Measurements from ENCODE around the gene NAPSA.

DNA sequence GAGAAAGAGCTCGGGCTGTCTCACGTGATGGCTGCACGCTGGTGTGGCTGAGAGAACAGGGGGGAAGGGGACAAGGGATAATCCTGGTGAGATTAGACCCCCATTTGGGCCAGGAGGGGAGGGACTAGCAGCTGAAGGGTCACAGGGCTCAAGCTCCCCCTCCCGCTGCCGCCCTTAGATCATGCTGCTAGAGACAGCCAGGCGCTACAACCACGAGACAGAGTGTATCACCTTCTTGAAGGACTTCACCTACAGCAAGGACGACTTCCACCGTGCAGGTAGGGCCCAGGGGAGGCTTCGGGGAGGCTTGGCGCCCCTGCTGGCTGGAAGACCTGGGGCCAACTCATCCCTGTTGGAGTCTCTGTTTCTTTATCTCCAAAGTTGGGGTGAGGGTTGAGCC, 14.2 kb upstream of the NAPSA start:
- TF ChIP-seq, protein P1, sequence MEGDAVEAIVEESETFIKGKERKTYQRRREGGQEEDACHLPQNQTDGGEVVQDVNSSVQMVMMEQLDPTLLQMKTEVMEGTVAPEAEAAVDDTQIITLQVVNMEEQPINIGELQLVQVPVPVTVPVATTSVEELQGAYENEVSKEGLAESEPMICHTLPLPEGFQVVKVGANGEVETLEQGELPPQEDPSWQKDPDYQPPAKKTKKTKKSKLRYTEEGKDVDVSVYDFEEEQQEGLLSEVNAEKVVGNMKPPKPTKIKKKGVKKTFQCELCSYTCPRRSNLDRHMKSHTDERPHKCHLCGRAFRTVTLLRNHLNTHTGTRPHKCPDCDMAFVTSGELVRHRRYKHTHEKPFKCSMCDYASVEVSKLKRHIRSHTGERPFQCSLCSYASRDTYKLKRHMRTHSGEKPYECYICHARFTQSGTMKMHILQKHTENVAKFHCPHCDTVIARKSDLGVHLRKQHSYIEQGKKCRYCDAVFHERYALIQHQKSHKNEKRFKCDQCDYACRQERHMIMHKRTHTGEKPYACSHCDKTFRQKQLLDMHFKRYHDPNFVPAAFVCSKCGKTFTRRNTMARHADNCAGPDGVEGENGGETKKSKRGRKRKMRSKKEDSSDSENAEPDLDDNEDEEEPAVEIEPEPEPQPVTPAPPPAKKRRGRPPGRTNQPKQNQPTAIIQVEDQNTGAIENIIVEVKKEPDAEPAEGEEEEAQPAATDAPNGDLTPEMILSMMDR (IDR thresholded peaks at IDR 0.05 in 2 of 3, conservative IDR thresholded peaks at IDR 0.05 in 1 of 3; ENCODE audit: control insufficient read depth in 2 of 3, extremely low read depth in 1 of 3, insufficient read depth in 1 of 3, low read depth in 3 of 3, low read length in 3 of 3) = no peak
- TF ChIP-seq, protein P2, sequence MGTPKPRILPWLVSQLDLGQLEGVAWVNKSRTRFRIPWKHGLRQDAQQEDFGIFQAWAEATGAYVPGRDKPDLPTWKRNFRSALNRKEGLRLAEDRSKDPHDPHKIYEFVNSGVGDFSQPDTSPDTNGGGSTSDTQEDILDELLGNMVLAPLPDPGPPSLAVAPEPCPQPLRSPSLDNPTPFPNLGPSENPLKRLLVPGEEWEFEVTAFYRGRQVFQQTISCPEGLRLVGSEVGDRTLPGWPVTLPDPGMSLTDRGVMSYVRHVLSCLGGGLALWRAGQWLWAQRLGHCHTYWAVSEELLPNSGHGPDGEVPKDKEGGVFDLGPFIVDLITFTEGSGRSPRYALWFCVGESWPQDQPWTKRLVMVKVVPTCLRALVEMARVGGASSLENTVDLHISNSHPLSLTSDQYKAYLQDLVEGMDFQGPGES (IDR thresholded peaks at IDR 0.05) = no peak
- TF ChIP-seq HCFC1 (IDR thresholded peaks at IDR 0.05; ENCODE audit: low read length) (no peak), POLR2A (IDR thresholded peaks at IDR 0.05; ENCODE audit: low read depth, low read length) (no peak), POLR2AphosphoS5 (IDR thresholded peaks at IDR 0.05; ENCODE audit: low read length) (no peak), SP1 (IDR thresholded peaks at IDR 0.05; ENCODE audit: low read depth, low read length) (no peak), NFIC (IDR thresholded peaks at IDR 0.05; ENCODE audit: low read depth, low read length) (no peak)

Measured in GM12878 (cell line).